A549 (cell line): ENCODE data around the gene CMTM1. TPM values are rescaled to one million over a fixed set of nuclear protein-coding genes. Genes with fewer than 3 reads are reported as not detected.

ENCODE experiments used
- ATAC-seq, 2 experiments: fragments of 200-7000 bp in 1 of 2; fragments of >200 bp in 1 of 2; cut with Nextera tagmentation in 1 of 2; cut with Tn5 transposase in 1 of 2; 3 replicates each; pipeline versions ENCODE4 v1.8.0 to v1.9.1; 2018 to 2020; ENCODE audit warnings: mild to moderate bottlenecking in 1 of 2, moderate library complexity in 1 of 2
- CTCF ChIA-PET: fragments of 300-600 bp; sonication (Branson Sonifier 250); formaldehyde crosslinking; extraction: SDS; loops from one replicate; lab custom pipeline; 2021; ENCODE audit warnings: antibody characterized with exemption, inconsistent platforms; lab: Yijun Ruan, JAX
- POLR2A ChIA-PET: fragments of 350-600 bp; formaldehyde crosslinking; extraction: SDS; loops from one replicate; lab custom pipeline; 2021; ENCODE audit warnings: antibody characterized with exemption, inconsistent platforms; lab: Yijun Ruan, JAX
- DNase-seq, 2 experiments: peaks; one replicate each; pipeline versions ENCODE4 v3.0.0 to v3.0.0-alpha.2; 2011 to 2016; ENCODE audit warnings: low read depth in 1 of 2, low spot score in 1 of 2
- FAIRE-seq: peaks from 2 replicates; lab custom pipeline; 2011; peaks lifted over from hg19 to GRCh38; lab: Jason Lieb, UNC
- H3K27ac ChIP-seq, 2 experiments: fragments of >200 bp; sonication (Bioruptor Twin); formaldehyde crosslinking; 3 replicates each; pipeline ENCODE4 v1.5.1; 2016 to 2017
- H3K4me1 ChIP-seq: fragments of >200 bp; sonication (Bioruptor Twin); formaldehyde crosslinking; 3 replicates; pipeline ENCODE4 v1.6.1; 2016
- H3K4me2 ChIP-seq: fragments of >200 bp; sonication (Bioruptor Twin); formaldehyde crosslinking; 3 replicates; pipeline ENCODE4 v1.6.1; 2016
- H3K4me3 ChIP-seq: fragments of >200 bp; sonication (Bioruptor Twin); formaldehyde crosslinking; 3 replicates; pipeline ENCODE4 v1.5.1; 2016
- H3K9me3 ChIP-seq: fragments of >200 bp; sonication (Bioruptor Twin); formaldehyde crosslinking; 3 replicates; pipeline ENCODE4 v1.6.1; 2016
- ATOH8 ChIP-seq: fragments of 250-450 bp; sonication (Bioruptor Pico); IDR thresholded peaks from 2 replicates; pipeline ENCODE4 v1.5.0; 2020; ENCODE audit warnings: low read depth, mild to moderate bottlenecking, moderate library complexity
- CHD2 ChIP-seq: fragments of 150-350 bp; IDR thresholded peaks from 2 replicates; pipeline ENCODE4 v1.6.1; 2014; ENCODE audit warnings: low read length; ENCODE audit not compliant: partially characterized antibody
- E2F6 ChIP-seq: IDR thresholded peaks from 2 replicates; pipeline ENCODE4 v1.6.1; 2012; ENCODE audit warnings: low read depth, borderline replicate concordance
- EHF ChIP-seq: fragments of 250-450 bp; sonication (Bioruptor Pico); IDR thresholded peaks from 2 replicates; pipeline ENCODE4 v1.5.0; 2020; ENCODE audit warnings: mild to moderate bottlenecking
- EHMT2 ChIP-seq: fragments of 200-600 bp; sonication (generic); IDR thresholded peaks from 2 replicates; pipeline ENCODE4 v1.6.1; 2016; ENCODE audit warnings: antibody characterized with exemption, low read depth, mild to moderate bottlenecking, moderate library complexity
- EP300 ChIP-seq, 2 experiments: fragments of >200 bp; sonication (Bioruptor Twin); formaldehyde crosslinking; IDR thresholded peaks; 2 replicates in 1 of 2; 3 replicates in 1 of 2; pipeline ENCODE4 v1.6.1; 2016 to 2017
- ESRRA ChIP-seq: fragments of 150-350 bp; IDR thresholded peaks from 2 replicates; pipeline ENCODE4 v1.6.1; 2014; ENCODE audit warnings: mild to moderate bottlenecking, low read length, borderline replicate concordance
- FOSB ChIP-seq: fragments of 250-450 bp; sonication (Bioruptor Pico); IDR thresholded peaks from 2 replicates; pipeline ENCODE4 v1.5.0; 2020; ENCODE audit warnings: mild to moderate bottlenecking, moderate library complexity
- HEYL ChIP-seq: fragments of 250-450 bp; sonication (Bioruptor Pico); IDR thresholded peaks from 2 replicates; pipeline ENCODE4 v1.8.0; 2021; ENCODE audit warnings: mild to moderate bottlenecking, moderate library complexity
- JUN ChIP-seq, 2 experiments: fragments of >200 bp; sonication (Bioruptor Twin); formaldehyde crosslinking; IDR thresholded peaks; 2 replicates in 1 of 2; 3 replicates in 1 of 2; pipeline ENCODE4 v1.6.1; 2016 to 2017
- MAX ChIP-seq: IDR thresholded peaks from 2 replicates; pipeline ENCODE4 v1.6.1; 2012
- NPAS2 ChIP-seq: fragments of 250-450 bp; sonication (Bioruptor Pico); IDR thresholded peaks from 2 replicates; pipeline ENCODE4 v1.8.0; 2022; ENCODE audit warnings: mild to moderate bottlenecking, moderate library complexity, borderline replicate concordance
- PBX3 ChIP-seq: IDR thresholded peaks from 2 replicates; pipeline ENCODE4 v1.6.1; 2012
- POLR2A ChIP-seq: IDR thresholded peaks from 2 replicates; pipeline ENCODE4 v1.6.1; 2012; ENCODE audit warnings: mild to moderate bottlenecking, low read length
- POLR2AphosphoS2 ChIP-seq: conservative IDR thresholded peaks from 2 replicates; pipeline ENCODE4 v1.6.1; 2012; ENCODE audit warnings: low read length, improper control_type of control experiment, inconsistent platforms
- RAD21 ChIP-seq, 2 experiments: fragments of >200 bp in 1 of 2; sonication (Bioruptor Twin) in 1 of 2; formaldehyde crosslinking in 1 of 2; IDR thresholded peaks in 1 of 2; conservative IDR thresholded peaks in 1 of 2; 2 replicates in 1 of 2; 3 replicates in 1 of 2; pipeline ENCODE4 v1.6.1; 2012 to 2018; ENCODE audit warnings: inconsistent platforms in 1 of 2
- RARB ChIP-seq: fragments of 250-450 bp; sonication (Bioruptor Pico); IDR thresholded peaks from 2 replicates; pipeline ENCODE4 v1.8.0; 2021; ENCODE audit warnings: mild to moderate bottlenecking, moderate library complexity
- REST ChIP-seq: fragments of 200-600 bp; sonication (generic); IDR thresholded peaks from 2 replicates; pipeline ENCODE4 v1.6.1; 2016; ENCODE audit warnings: antibody characterized with exemption, mild to moderate bottlenecking, moderate library complexity
- RNF2 ChIP-seq: fragments of 200-600 bp; sonication (generic); IDR thresholded peaks from 2 replicates; pipeline ENCODE4 v1.6.1; 2016; ENCODE audit warnings: low read depth, mild to moderate bottlenecking, antibody characterized with exemption, moderate library complexity, borderline replicate concordance
- SMC3 ChIP-seq: fragments of >200 bp; sonication (Bioruptor Twin); formaldehyde crosslinking; IDR thresholded peaks from 3 replicates; pipeline ENCODE4 v1.6.1; 2018; ENCODE audit warnings: inconsistent platforms
- SREBF2 ChIP-seq: fragments of 450-650 bp; IDR thresholded peaks from 2 replicates; pipeline ENCODE4 v1.6.1; 2014; ENCODE audit warnings: mild to moderate bottlenecking, moderate library complexity
- TFCP2L1 ChIP-seq: fragments of 250-450 bp; sonication (Bioruptor Pico); IDR thresholded peaks from 2 replicates; pipeline ENCODE4 v1.5.0; 2021; ENCODE audit warnings: mild to moderate bottlenecking
- TP53 ChIP-seq: fragments of 250-450 bp; sonication (Bioruptor Pico); IDR thresholded peaks from 2 replicates; pipeline ENCODE4 v1.5.0; 2021; ENCODE audit warnings: mild to moderate bottlenecking, moderate library complexity
- ZC3H11A ChIP-seq: fragments of 450-650 bp; IDR thresholded peaks from 2 replicates; pipeline ENCODE4 v1.6.1; 2014; ENCODE audit warnings: antibody characterized with exemption, mild to moderate bottlenecking
- WGBS: methylation state at CpG from one replicate; pipeline ENCODE4 v1.1.6; 2017; ENCODE audit errors: missing lambda C conversion rate; 5-methylcytosine and 5-hydroxymethylcytosine counted together
- polyA plus RNA-seq, 4 experiments: library from polyadenylated mRNA; depleted of rRNA in 3 of 4; stranded (reverse); fragments of >200 nt; fragmentation: RNase III in 1 of 4; extraction: RNeasy Plus Mini Kit Qiagen cat#74134 plus additional on column Dnase treatment in 1 of 4; gene quantifications; 2 replicates in 3 of 4; 3 replicates in 1 of 4; pipeline ENCODE4 v1.2.3, GENCODE V29; 2011 to 2017

The CMTM1 gene
- polyA plus RNA-seq, 2 of the 4 experiments (the other 2 are of a cell fraction): 1.3 to 1.9 TPM

- TF ChIP-seq RNF2 (no peak), ZC3H11A (no peak), RAD21 (conservative IDR thresholded peaks at IDR 0.05 in 1 of 2, IDR thresholded peaks at IDR 0.05 in 1 of 2) (no peak), TFCP2L1 (CRISPR knock-in tag) (no peak), NPAS2 (CRISPR knock-in tag) (no peak), POLR2A (no peak), E2F6 (no peak), EHF (CRISPR knock-in tag) (no peak), HEYL (CRISPR knock-in tag) (no peak), ATOH8 (no peak), MAX (no peak), ESRRA (no peak), RARB (no peak), FOSB (CRISPR knock-in tag) (no peak), PBX3 (no peak), REST (no peak), SREBF2 (no peak), EP300 (IDR thresholded peaks at IDR 0.05) (no peak)
- ChIA-PET CTCF (interaction anchor here (0.9 to 1.7 kb wide), 5 partner anchors 63 to 350 kb away, joined by 3 to 7 read pairs (median 3); no protein-coding TSS in a partner anchor), POLR2A (no interaction called here)
- Histone ChIP-seq H3K4me3 (no peak overlapping the region), H3K4me1 (peaks cover 8% of the 10 kb centered on the region), H3K4me2 (no peak overlapping the region), H3K27ac (no peak overlapping the region; a peak in 1 of 6 replicates), H3K9me3 (no peaks in the 10 kb centered on the region)
- no peak for DNase-seq
- WGBS: 92% methylated on average over 11 of the region's 11 CpGs
- no peak for ATAC-seq
- FAIRE-seq: no peak
These were observed 43.2 kb upstream of the CMTM1 start for GRCh38 chr16:66522816-66523590.

- no peak overlapping the region for H3K4me2 ChIP-seq
- CTCF ChIA-PET: interaction anchor here (1.0 to 1.5 kb wide), 5 partner anchors 8 to 117 kb away, joined by 3 to 4 read pairs (median 3); no protein-coding TSS in a partner anchor
- no peak overlapping the region for H3K4me3 ChIP-seq
- TF ChIP-seq RNF2 (no peak), JUN (IDR thresholded peaks at IDR 0.05) (no peak), REST (no peak), MAX (no peak), TP53 (CRISPR knock-in tag) (no peak), HEYL (CRISPR knock-in tag) (no peak), EHMT2 (no peak), CHD2 (no peak), POLR2AphosphoS2 (no peak), RAD21 (conservative IDR thresholded peaks at IDR 0.05 in 1 of 2, IDR thresholded peaks at IDR 0.05 in 1 of 2) (no peak), SMC3 (no peak)
- no peak overlapping the region for H3K27ac ChIP-seq
- POLR2A ChIA-PET: no interaction called here
- ATAC-seq (no peak), DNase-seq (no peak), FAIRE-seq (no peak)
- no peaks in the 10 kb centered on the region for H3K9me3 ChIP-seq
- H3K4me1 ChIP-seq: 0 out of 3 replicates have a peak, but pooled peaks cover 5% of the 10 kb centered on the region
- WGBS: 85% methylated on average over 9 of the region's 9 CpGs
These were observed 42.3 kb upstream of the CMTM1 start for GRCh38 chr16:66523861-66524354.
